A673 (cell line): ENCODE measurements around the gene TMEM30B. TPM values are rescaled to one million over a fixed set of nuclear protein-coding genes. Genes with fewer than 3 reads are reported as not detected.

ENCODE experiments used
- BruUV-seq: library from RNA; stranded (reverse); fragments of 400-500 nt; replicated peaks from 2 replicates; lab custom pipeline; 2021; lab: Mats Ljungman, UMichigan
- CTCF ChIA-PET: fragments of 300-600 bp; sonication (Branson Sonifier 250); formaldehyde crosslinking; loops from one replicate; lab custom pipeline; 2022; ENCODE audit warnings: antibody characterized with exemption; lab: Charles Lee
- POLR2A ChIA-PET: fragments of 300-600 bp; sonication (Branson Sonifier 250); formaldehyde crosslinking; loops from one replicate; lab custom pipeline; 2022; ENCODE audit warnings: antibody characterized with exemption; ENCODE audit not compliant: low non-redundant PET; lab: Charles Lee
- DNase-seq: peaks from one replicate; pipeline ENCODE4 v3.0.0-alpha.2; 2015; ENCODE audit warnings: low spot score
- H3K27ac ChIP-seq: fragments of 200-600 bp; sonication (generic); 2 replicates; pipeline ENCODE4 v1.5.1; 2016; ENCODE audit warnings: mixed run types, low read depth, mild to moderate bottlenecking, mixed read lengths, antibody characterized with exemption, low read length; ENCODE audit not compliant: poor library complexity, severe bottlenecking
- H3K27me3 ChIP-seq: fragments of 200-600 bp; sonication (generic); replicated peaks from 2 replicates; pipeline ENCODE4 v1.6.1; 2017; ENCODE audit warnings: mixed run types, low read depth, mild to moderate bottlenecking, mixed read lengths, antibody characterized with exemption, low read length; ENCODE audit not compliant: insufficient read depth, poor library complexity
- H3K36me3 ChIP-seq: fragments of 200-600 bp; sonication (generic); 2 replicates; pipeline ENCODE4 v1.6.1; 2016; ENCODE audit warnings: mixed run types, mild to moderate bottlenecking, mixed read lengths, antibody characterized with exemption, low read length; ENCODE audit not compliant: insufficient read depth, poor library complexity, severe bottlenecking
- H3K4me1 ChIP-seq: fragments of 200-600 bp; sonication (generic); 2 replicates; pipeline ENCODE4 v1.6.1; 2017; ENCODE audit warnings: mixed run types, mild to moderate bottlenecking, mixed read lengths, antibody characterized with exemption, low read length; ENCODE audit not compliant: insufficient read depth, poor library complexity, severe bottlenecking
- H3K4me3 ChIP-seq: fragments of 200-600 bp; sonication (generic); 2 replicates; pipeline ENCODE4 v1.5.1; 2016; ENCODE audit warnings: low read depth, mixed run types, mild to moderate bottlenecking, mixed read lengths, low read length; ENCODE audit not compliant: poor library complexity, severe bottlenecking
- H3K9me3 ChIP-seq: fragments of 200-600 bp; sonication (generic); 2 replicates; pipeline ENCODE4 v1.6.1; 2016; ENCODE audit warnings: mixed run types, low read depth, mild to moderate bottlenecking, mixed read lengths, antibody characterized with exemption, low read length; ENCODE audit not compliant: poor library complexity, severe bottlenecking
- EZH2 ChIP-seq: fragments of 200-600 bp; sonication (generic); IDR thresholded peaks from 2 replicates; pipeline ENCODE4 v1.6.1; 2017; ENCODE audit warnings: borderline replicate concordance, low read depth, mild to moderate bottlenecking, mixed read lengths, antibody characterized with exemption, low read length; ENCODE audit not compliant: poor library complexity, severe bottlenecking
- intact Hi-C: fragments of 100-400 bp; cut with micrococcal nuclease; formaldehyde crosslinking; loops from one replicate; pipeline ENCODE4 v1.10.0; 2022; ENCODE audit not compliant: unreplicated experiment
- total RNA-seq: library from RNA; stranded (reverse); gene quantifications from 2 replicates; pipeline ENCODE4 v1.2.3, GENCODE V29; 2021
- TF ChIP-seq, protein P1 (sequence below): fragments of 300-800, 200-600 bp; sonication (generic); conservative IDR thresholded peaks from 2 replicates; pipeline ENCODE4 v1.5.1; 2017; ENCODE audit warnings: low read depth, mild to moderate bottlenecking, antibody characterized with exemption, low read length, moderate library complexity, mixed read lengths

TMEM30B gene
- total RNA-seq, 1 experiment from 2014 or later: 0.15 TPM

DNA sequence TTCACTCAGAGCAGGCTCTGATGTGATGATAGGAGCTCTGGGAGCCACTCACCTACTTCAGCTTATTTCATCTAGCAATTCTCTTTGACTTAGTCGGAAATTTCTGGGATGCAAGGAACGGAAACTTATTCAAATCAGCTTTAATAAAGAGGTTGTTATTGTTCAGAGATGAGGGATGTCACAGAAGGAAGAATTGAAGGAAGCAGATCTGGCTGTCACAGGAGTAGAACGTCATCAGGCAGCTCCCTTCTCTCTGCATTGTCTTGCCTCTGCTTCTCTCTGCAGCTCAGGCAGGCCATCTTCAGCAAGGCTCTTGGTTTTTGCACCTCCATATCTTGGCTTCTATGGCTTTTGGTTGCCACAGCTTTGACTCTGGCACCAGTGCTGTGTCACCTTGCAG, 7.6 kb upstream of the TMEM30B start:
- no peaks in the 10 kb centered on the region for H3K9me3 ChIP-seq
- no peak overlapping the region for H3K27ac ChIP-seq
- H3K27me3 ChIP-seq: no peaks in the 10 kb centered on the region
- POLR2A ChIA-PET: no interaction called here
- CTCF ChIA-PET: interaction anchor here (0.7 kb wide), 1 partner anchor 486 kb away, joined by 5 read pairs; no protein-coding TSS in a partner anchor
- no peak for TF ChIP-seq EZH2
- TF ChIP-seq, protein P1, sequence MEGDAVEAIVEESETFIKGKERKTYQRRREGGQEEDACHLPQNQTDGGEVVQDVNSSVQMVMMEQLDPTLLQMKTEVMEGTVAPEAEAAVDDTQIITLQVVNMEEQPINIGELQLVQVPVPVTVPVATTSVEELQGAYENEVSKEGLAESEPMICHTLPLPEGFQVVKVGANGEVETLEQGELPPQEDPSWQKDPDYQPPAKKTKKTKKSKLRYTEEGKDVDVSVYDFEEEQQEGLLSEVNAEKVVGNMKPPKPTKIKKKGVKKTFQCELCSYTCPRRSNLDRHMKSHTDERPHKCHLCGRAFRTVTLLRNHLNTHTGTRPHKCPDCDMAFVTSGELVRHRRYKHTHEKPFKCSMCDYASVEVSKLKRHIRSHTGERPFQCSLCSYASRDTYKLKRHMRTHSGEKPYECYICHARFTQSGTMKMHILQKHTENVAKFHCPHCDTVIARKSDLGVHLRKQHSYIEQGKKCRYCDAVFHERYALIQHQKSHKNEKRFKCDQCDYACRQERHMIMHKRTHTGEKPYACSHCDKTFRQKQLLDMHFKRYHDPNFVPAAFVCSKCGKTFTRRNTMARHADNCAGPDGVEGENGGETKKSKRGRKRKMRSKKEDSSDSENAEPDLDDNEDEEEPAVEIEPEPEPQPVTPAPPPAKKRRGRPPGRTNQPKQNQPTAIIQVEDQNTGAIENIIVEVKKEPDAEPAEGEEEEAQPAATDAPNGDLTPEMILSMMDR: no peak
- intact Hi-C loops: no loop called here
- no peak for DNase-seq
- no peaks in the 10 kb centered on the region for H3K36me3 ChIP-seq
- no peak overlapping the region for H3K4me3 ChIP-seq
- H3K4me1 ChIP-seq: peaks cover 5% of the 10 kb centered on the region
- no TSS peak for BruUV-seq

DNA sequence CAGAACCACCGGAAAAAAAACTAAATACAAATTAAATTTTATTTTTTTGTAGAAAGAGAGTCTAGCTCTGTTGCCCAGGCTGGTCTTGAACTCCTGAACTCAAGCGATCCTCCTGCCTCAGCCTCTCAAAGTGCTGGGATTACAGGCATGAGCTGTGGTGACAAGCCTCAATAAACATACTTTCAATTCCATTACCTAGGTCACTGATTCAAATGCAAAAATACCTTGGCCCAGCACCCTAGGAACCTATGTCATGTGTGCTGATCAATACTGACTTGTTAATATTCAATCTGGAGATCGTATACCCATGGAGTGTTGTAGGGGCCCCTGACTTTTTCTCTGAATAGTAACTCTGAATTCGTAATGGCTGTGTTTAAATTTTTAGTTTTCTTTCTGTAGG, 7.1 kb upstream of the TMEM30B start:
- H3K36me3 ChIP-seq: no peaks in the 10 kb centered on the region
- POLR2A ChIA-PET: no interaction called here
- peaks cover 5% of the 10 kb centered on the region for H3K4me1 ChIP-seq
- no peak for DNase-seq
- H3K27ac ChIP-seq: no peak overlapping the region
- CTCF ChIA-PET: interaction anchor here (0.7 kb wide), 1 partner anchor 486 kb away, joined by 5 read pairs; no protein-coding TSS in a partner anchor
- BruUV-seq: no TSS peak
- no peaks in the 10 kb centered on the region for H3K9me3 ChIP-seq
- intact Hi-C loops: no loop called here
- H3K27me3 ChIP-seq: no peaks in the 10 kb centered on the region
- TF ChIP-seq EZH2: no peak
- TF ChIP-seq, protein P1: no peak
- H3K4me3 ChIP-seq: no peak overlapping the region

DNA sequence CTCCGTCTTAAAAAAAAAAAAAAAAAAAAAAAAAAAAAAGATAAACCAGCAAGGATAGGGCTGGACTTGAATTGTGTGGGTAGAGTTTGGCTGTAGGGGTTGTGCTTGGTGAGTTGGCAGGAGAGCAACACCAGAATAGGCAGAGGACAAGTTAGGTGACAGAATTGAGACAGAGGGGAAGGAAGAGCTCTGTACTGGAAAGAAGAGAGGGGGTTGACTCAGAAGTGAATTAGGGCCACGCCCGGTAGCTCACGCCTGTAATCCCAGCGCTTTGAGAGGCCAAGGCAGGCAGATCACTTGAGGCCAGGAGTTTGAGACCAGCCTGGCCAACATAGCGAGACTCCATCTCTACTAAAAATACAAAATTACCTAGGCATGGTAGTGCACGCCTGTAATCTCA, 6.1 kb upstream of the TMEM30B start:
- Histone ChIP-seq H3K4me1 (peaks cover 5% of the 10 kb centered on the region), H3K27ac (no peak overlapping the region), H3K27me3 (no peaks in the 10 kb centered on the region), H3K36me3 (no peaks in the 10 kb centered on the region), H3K4me3 (no peak overlapping the region), H3K9me3 (no peaks in the 10 kb centered on the region)
- ChIA-PET CTCF (interaction anchor here (0.6 kb wide), 1 partner anchor 955 kb away, joined by 4 read pairs; no protein-coding TSS in a partner anchor), POLR2A (no interaction called here)
- BruUV-seq: no TSS peak
- DNase-seq: no peak
- TF ChIP-seq, protein P1: no peak
- no peak for TF ChIP-seq EZH2
- intact Hi-C loops: no loop called here
